Endothelial cell of umbilical vein (primary cell): ENCODE results near the gene PRKAR1B. TPM values are rescaled to one million over a fixed set of nuclear protein-coding genes. Genes with fewer than 3 reads are reported as not detected.
A peak's percentile ranks its signal among the peaks of the same experiment; 100 is the strongest.

Experiments used
- BruUV-seq: library from RNA; stranded (reverse); fragments of 400-500 nt; replicated peaks from 2 replicates; lab custom pipeline; 2021; lab: Mats Ljungman, UMichigan
- CTCF ChIA-PET: fragments of 300-600, 350-600 bp; sonication (Branson Sonifier 250); formaldehyde crosslinking; loops from one replicate; lab custom pipeline; 2021; ENCODE audit warnings: antibody characterized with exemption, inconsistent platforms; lab: Charles Lee
- POLR2A ChIA-PET: fragments of 300-600, 350-600 bp; sonication (Branson Sonifier 250); formaldehyde crosslinking; loops from one replicate; lab custom pipeline; 2021; ENCODE audit warnings: antibody characterized with exemption, inconsistent platforms; lab: Charles Lee
- DNase-seq: peaks from one replicate; pipeline ENCODE4 v3.0.0-alpha.2; 2011; ENCODE audit warnings: low read depth, low spot score
- FAIRE-seq: peaks from 2 replicates; lab custom pipeline; 2011; peaks lifted over from hg19 to GRCh38; lab: Jason Lieb, UNC
- H2AFZ ChIP-seq: 2 replicates; pipeline ENCODE4 v1.6.0; 2012; ENCODE audit warnings: low read depth, low read length, control low read depth, inconsistent platforms
- H3K27ac ChIP-seq: 2 replicates; pipeline ENCODE4 v1.5.1; 2011; ENCODE audit warnings: low read depth, mild to moderate bottlenecking, control low read depth, low read length, moderate library complexity; ENCODE audit not compliant: insufficient read depth
- H3K27me3 ChIP-seq, 2 experiments: 2 replicates each; pipeline versions ENCODE4 v1.6.0 to v1.6.1; 2011; ENCODE audit warnings: low read length in 2 of 2, mixed read lengths in 1 of 2; ENCODE audit not compliant: control insufficient read depth in 2 of 2, insufficient read depth in 2 of 2
- H3K36me3 ChIP-seq, 2 experiments: 2 replicates in 1 of 2; 3 replicates in 1 of 2; pipeline ENCODE4 v1.5.1; 2011; ENCODE audit warnings: low read length in 2 of 2, mild to moderate bottlenecking in 1 of 2, moderate library complexity in 1 of 2; ENCODE audit not compliant: control insufficient read depth in 2 of 2, insufficient read depth in 2 of 2; ENCODE audit errors: extremely low read depth in 1 of 2
- H3K4me1 ChIP-seq: 3 replicates; pipeline ENCODE4 v1.5.1; 2011; ENCODE audit warnings: mild to moderate bottlenecking, low read length; ENCODE audit not compliant: control insufficient read depth, insufficient read depth; ENCODE audit errors: extremely low read depth
- H3K4me2 ChIP-seq: 2 replicates; pipeline ENCODE4 v1.6.1; 2011; ENCODE audit warnings: low read length, control low read depth, mixed read lengths; ENCODE audit not compliant: insufficient read depth
- H3K4me3 ChIP-seq, 3 experiments: fragments of 200-600 bp in 1 of 3; sonication (generic), shearing (Covaris generic) in 1 of 3; replicated peaks in 1 of 3; 2 replicates each; pipeline ENCODE4 v1.5.1; 2011 to 2016; ENCODE audit warnings: control low read depth in 3 of 3, low read length in 3 of 3, mild to moderate bottlenecking in 2 of 3, inconsistent platforms in 1 of 3, low read depth in 1 of 3, moderate library complexity in 1 of 3; ENCODE audit not compliant: insufficient read depth in 1 of 3
- H3K79me2 ChIP-seq: 2 replicates; pipeline ENCODE4 v1.6.0; 2012; ENCODE audit warnings: low read length, inconsistent platforms; ENCODE audit not compliant: control insufficient read depth, insufficient read depth
- H3K9ac ChIP-seq: replicated peaks from 2 replicates; pipeline ENCODE3; 2011; ENCODE audit warnings: low read length, control low read depth; ENCODE audit not compliant: insufficient read depth; ENCODE audit errors: extremely low read depth
- H3K9me1 ChIP-seq: replicated peaks from 3 replicates; pipeline ENCODE4 v1.6.0; 2011; ENCODE audit warnings: mild to moderate bottlenecking, low read length; ENCODE audit not compliant: control insufficient read depth, insufficient read depth; ENCODE audit errors: extremely low read depth
- H3K9me3 ChIP-seq: replicated peaks from 2 replicates; pipeline ENCODE4 v1.5.1; 2012; ENCODE audit warnings: low read length, inconsistent platforms; ENCODE audit not compliant: control insufficient read depth, insufficient read depth
- H4K20me1 ChIP-seq: replicated peaks from 2 replicates; pipeline ENCODE3; 2011; ENCODE audit warnings: mild to moderate bottlenecking, low read length; ENCODE audit not compliant: control insufficient read depth, insufficient read depth; ENCODE audit errors: extremely low read depth
- EZH2 ChIP-seq: IDR thresholded peaks from 2 replicates; pipeline ENCODE4 v1.6.1; 2012; ENCODE audit warnings: borderline replicate concordance, low read depth, mild to moderate bottlenecking, moderate library complexity, low read length, inconsistent platforms; ENCODE audit not compliant: severe bottlenecking
- FOS ChIP-seq: IDR thresholded peaks from 2 replicates; pipeline ENCODE4 v1.6.1; 2011; ENCODE audit warnings: mild to moderate bottlenecking, low read length, moderate library complexity, borderline replicate concordance; ENCODE audit not compliant: insufficient read depth
- GATA2 ChIP-seq: IDR thresholded peaks from 2 replicates; pipeline ENCODE4 v1.7.0; 2011; ENCODE audit warnings: low read depth, mild to moderate bottlenecking, moderate library complexity, mixed read lengths, low read length; ENCODE audit not compliant: insufficient read length, insufficient read depth
- JUN ChIP-seq: IDR thresholded peaks from 2 replicates; pipeline ENCODE4 v1.6.1; 2011; ENCODE audit warnings: borderline replicate concordance, low read depth; ENCODE audit not compliant: insufficient read length, insufficient read depth
- MYC ChIP-seq: IDR thresholded peaks from one replicate; pipeline ENCODE4 v1.6.1; 2011; ENCODE audit warnings: mild to moderate bottlenecking, low read depth, low read length
- POLR2A ChIP-seq: IDR thresholded peaks from 2 replicates; pipeline ENCODE4 v1.6.1; 2012; ENCODE audit warnings: low read depth, mild to moderate bottlenecking, control low read depth, low read length
- POLR2AphosphoS5 ChIP-seq: IDR thresholded peaks from 2 replicates; pipeline ENCODE4 v1.6.1; 2012; ENCODE audit warnings: low read depth, mild to moderate bottlenecking, control low read depth, low read length, moderate library complexity; ENCODE audit not compliant: insufficient read depth
- dilution Hi-C: fragments of 300-500 bp; cut with MboI; formaldehyde crosslinking; loops from one replicate; pipeline ENCODE4 v1.15.0; 2019; ENCODE audit warnings: low sequenced_read_pairs; ENCODE audit not compliant: extremely low pct_ligation_motif_present
- intact Hi-C: fragments of 100-400 bp; cut with micrococcal nuclease; formaldehyde crosslinking; loops from one replicate; pipeline ENCODE4 v1.10.0; 2022
- polyA plus RNA-seq, 4 experiments: library from polyadenylated mRNA; depleted of rRNA in 3 of 4; stranded (reverse) in 3 of 4; unstranded in 1 of 4; fragments of >200 nt; gene quantifications; 2 replicates each; pipeline versions ENCODE4 v1.2.1 to v1.2.3, GENCODE V29; 2011 to 2012; ENCODE audit warnings: missing spikeins in 1 of 4
- total RNA-seq: library from RNA; stranded (reverse); gene quantifications from 2 replicates; pipeline ENCODE4 v1.2.3, GENCODE V29; 2021
- TF ChIP-seq, protein P1 (sequence below), 2 donors: IDR thresholded peaks; 1 replicate in 1 of 2; 2 replicates in 1 of 2; pipeline ENCODE4 v1.5.1; 2011; ENCODE audit warnings: low read length in 2 of 2, mild to moderate bottlenecking in 2 of 2, moderate library complexity in 2 of 2, control low read depth in 1 of 2, inconsistent platforms in 1 of 2, low read depth in 1 of 2; ENCODE audit not compliant: insufficient read depth in 1 of 2; ENCODE audit errors: extremely low read depth in 1 of 2
- TF ChIP-seq, protein P2 (sequence below): IDR thresholded peaks from 2 replicates; pipeline ENCODE4 v1.6.1; 2011; ENCODE audit not compliant: insufficient read depth, insufficient read length

The PRKAR1B gene
- total and polyA plus RNA-seq, 2 donors (not counting 3 experiments of a cell fraction or from before 2014, with no cell fraction given): 15.4 to 29.2 TPM

DNA sequence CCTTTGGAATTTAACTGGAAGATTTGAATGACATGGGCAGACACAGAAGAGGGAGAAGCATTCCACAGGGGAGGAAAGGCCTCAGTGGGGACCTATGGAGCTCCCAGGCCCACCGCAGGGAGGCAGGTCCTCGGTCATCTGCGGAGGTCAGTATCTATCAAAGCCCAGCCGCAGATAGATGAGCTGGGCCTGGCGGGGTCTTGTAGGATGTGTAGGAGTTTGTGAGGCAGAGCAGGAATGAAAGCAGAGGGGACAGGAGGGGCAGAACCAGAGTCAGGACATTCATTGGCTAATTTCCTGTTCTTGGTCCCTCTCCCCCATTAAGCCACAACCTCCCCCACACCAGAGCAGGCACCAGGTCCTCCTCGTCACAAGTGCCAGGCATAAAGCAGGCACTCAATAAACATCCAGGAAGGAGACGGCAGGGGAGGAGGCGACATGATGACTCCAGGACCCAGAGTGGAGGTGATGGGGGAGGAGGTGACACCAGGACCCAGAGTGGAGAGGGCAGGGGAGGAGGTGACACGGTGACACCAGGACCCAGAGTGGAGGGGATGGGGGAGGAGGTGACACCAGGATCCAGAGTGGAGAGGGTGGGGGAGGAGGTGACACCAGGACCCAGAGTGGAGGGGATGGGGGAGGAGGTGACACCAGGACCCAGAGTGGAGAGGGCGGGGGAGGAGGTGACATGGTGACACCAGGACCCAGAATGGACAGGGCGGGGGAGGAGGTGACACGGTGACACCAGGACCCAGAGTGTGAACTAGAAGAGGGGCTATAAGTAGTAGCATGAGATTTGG is 123.7 kb downstream of the PRKAR1B start:
- BruUV-seq: no TSS peak
- dilution Hi-C loops (no loop called here), intact Hi-C loops (loop anchor here (5.0 kb wide), 1 partner anchor 274 kb away; the partner anchor contains the start of gene GET4)
- TF ChIP-seq POLR2AphosphoS5 (no peak), POLR2A (no peak), JUN (no peak), MYC (no peak), GATA2 (no peak), EZH2 (no peak), FOS (no peak)
- TF ChIP-seq, protein P1, sequence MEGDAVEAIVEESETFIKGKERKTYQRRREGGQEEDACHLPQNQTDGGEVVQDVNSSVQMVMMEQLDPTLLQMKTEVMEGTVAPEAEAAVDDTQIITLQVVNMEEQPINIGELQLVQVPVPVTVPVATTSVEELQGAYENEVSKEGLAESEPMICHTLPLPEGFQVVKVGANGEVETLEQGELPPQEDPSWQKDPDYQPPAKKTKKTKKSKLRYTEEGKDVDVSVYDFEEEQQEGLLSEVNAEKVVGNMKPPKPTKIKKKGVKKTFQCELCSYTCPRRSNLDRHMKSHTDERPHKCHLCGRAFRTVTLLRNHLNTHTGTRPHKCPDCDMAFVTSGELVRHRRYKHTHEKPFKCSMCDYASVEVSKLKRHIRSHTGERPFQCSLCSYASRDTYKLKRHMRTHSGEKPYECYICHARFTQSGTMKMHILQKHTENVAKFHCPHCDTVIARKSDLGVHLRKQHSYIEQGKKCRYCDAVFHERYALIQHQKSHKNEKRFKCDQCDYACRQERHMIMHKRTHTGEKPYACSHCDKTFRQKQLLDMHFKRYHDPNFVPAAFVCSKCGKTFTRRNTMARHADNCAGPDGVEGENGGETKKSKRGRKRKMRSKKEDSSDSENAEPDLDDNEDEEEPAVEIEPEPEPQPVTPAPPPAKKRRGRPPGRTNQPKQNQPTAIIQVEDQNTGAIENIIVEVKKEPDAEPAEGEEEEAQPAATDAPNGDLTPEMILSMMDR (IDR thresholded peaks at IDR 0.05; ENCODE audit: extremely low read depth in 1 of 2, insufficient read depth in 1 of 2, low read depth in 1 of 2, low read length in 2 of 2): no peak
- TF ChIP-seq, protein P2, sequence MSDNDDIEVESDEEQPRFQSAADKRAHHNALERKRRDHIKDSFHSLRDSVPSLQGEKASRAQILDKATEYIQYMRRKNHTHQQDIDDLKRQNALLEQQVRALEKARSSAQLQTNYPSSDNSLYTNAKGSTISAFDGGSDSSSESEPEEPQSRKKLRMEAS: no peak
- H3K79me2 ChIP-seq: no peaks in the 10 kb centered on the region
- H3K9ac ChIP-seq: peak overlapping the region; percentile 71
- H3K9me3 ChIP-seq: no peaks in the 10 kb centered on the region
- ChIA-PET CTCF (interaction anchor here (1.7 kb wide), 1 partner anchor 17 kb away, joined by 7 read pairs; no protein-coding TSS in a partner anchor), POLR2A (no interaction called here)
- H3K27me3 ChIP-seq: no peaks in the 10 kb centered on the region
- no peaks in the 10 kb centered on the region for H3K36me3 ChIP-seq
- peak overlapping the region; percentile 26 for H3K4me2 ChIP-seq
- peak; percentile 47 for FAIRE-seq
- no peak overlapping the region for H2AFZ ChIP-seq
- H4K20me1 ChIP-seq: no peaks in the 10 kb centered on the region
- H3K27ac ChIP-seq: peak overlapping the region; percentile 97
- H3K9me1 ChIP-seq: no peaks in the 10 kb centered on the region
- no peak overlapping the region for H3K4me3 ChIP-seq
- H3K4me1 ChIP-seq: peaks cover 52% of the 10 kb centered on the region
- DNase-seq: no peak
